BE2C (cell line): Measurements from ENCODE around the gene NACAD.
"Not testable (repeated sequence)": the region's sequence is repeated elsewhere in the genome, so short reads cannot be mapped to it uniquely, and the experiment has no call there.

Source experiments
- DNase-seq: peaks from one replicate; pipeline ENCODE4 v3.0.0-alpha.2; 2020
- H3K27me3 ChIP-seq: fragments of 250-450 bp; sonication (Bioruptor Pico); 2 replicates; pipeline ENCODE4 v1.5.1; 2020; ENCODE audit warnings: mild to moderate bottlenecking
- H3K36me3 ChIP-seq: fragments of 250-450 bp; sonication (Bioruptor Pico); 2 replicates; pipeline ENCODE4 v1.5.1; 2020; ENCODE audit warnings: mild to moderate bottlenecking
- H3K4me1 ChIP-seq: fragments of 250-450 bp; sonication (Bioruptor Pico); 2 replicates; pipeline ENCODE4 v1.5.1; 2020
- H3K4me3 ChIP-seq: 2 replicates; pipeline ENCODE4 v1.5.1; 2011; ENCODE audit warnings: low read depth, low read length
- H3K9me3 ChIP-seq: fragments of 250-450 bp; sonication (Bioruptor Pico); 2 replicates; pipeline ENCODE4 v1.5.1; 2020
- TF ChIP-seq, protein P1 (sequence below): IDR thresholded peaks from 2 replicates; pipeline ENCODE4 v1.5.1; 2012; ENCODE audit warnings: mild to moderate bottlenecking, low read depth, low read length

The NACAD gene

DNA sequence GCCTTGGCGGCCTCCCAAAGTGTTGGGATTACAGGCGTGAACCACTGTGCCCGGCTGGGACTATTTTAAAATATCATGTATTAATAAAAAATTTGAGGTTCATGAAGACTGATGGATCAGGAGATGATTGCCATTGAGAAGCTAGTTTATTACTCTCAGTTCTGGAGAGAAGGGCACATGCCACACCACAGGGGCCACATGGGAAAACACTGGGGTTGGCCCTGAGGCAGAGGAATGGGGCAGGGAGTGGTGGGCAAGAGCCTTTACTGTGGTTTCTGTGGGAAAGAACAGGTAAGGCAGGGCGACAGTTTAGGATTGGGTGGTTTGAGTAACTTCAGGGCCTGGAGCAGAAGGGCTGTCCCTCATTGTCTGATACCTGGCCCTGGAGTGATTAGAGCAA, 29.5 kb upstream of the NACAD start:
- Histone ChIP-seq H3K9me3 (no peaks in the 10 kb centered on the region), H3K27me3 (no peaks in the 10 kb centered on the region), H3K36me3 (no peaks in the 10 kb centered on the region), H3K4me1 (no peaks in the 10 kb centered on the region), H3K4me3 (no peak overlapping the region)
- TF ChIP-seq, protein P1, sequence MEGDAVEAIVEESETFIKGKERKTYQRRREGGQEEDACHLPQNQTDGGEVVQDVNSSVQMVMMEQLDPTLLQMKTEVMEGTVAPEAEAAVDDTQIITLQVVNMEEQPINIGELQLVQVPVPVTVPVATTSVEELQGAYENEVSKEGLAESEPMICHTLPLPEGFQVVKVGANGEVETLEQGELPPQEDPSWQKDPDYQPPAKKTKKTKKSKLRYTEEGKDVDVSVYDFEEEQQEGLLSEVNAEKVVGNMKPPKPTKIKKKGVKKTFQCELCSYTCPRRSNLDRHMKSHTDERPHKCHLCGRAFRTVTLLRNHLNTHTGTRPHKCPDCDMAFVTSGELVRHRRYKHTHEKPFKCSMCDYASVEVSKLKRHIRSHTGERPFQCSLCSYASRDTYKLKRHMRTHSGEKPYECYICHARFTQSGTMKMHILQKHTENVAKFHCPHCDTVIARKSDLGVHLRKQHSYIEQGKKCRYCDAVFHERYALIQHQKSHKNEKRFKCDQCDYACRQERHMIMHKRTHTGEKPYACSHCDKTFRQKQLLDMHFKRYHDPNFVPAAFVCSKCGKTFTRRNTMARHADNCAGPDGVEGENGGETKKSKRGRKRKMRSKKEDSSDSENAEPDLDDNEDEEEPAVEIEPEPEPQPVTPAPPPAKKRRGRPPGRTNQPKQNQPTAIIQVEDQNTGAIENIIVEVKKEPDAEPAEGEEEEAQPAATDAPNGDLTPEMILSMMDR: no peak
- no peak for DNase-seq

DNA sequence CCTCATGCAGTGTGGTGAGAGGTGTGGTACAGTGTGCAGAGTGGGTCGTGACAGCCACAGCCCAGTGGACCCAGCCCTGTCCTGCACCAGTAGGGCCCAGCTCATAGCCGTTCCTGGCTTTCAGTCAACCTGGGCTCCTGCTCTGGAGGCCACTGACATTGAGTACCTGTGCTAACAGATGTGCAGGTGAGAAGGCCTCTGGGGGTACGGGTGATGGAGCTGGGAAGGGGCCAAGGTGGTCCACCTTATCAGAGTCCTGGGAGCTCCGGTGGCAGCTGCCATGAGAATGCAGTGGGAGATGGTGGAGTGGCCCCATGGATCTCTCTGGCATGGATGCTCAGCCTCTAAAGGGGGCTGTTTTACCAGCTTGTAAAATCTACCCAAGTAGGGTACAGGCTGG, 28.8 kb upstream of the NACAD start:
- Histone ChIP-seq H3K4me3 (no peak overlapping the region), H3K4me1 (no peaks in the 10 kb centered on the region), H3K9me3 (no peaks in the 10 kb centered on the region), H3K27me3 (no peaks in the 10 kb centered on the region), H3K36me3 (no peaks in the 10 kb centered on the region)
- TF ChIP-seq, protein P1: no peak
- DNase-seq: no peak

GRCh38 chr7:45116048-45116447, 27.3 kb upstream of the NACAD start:
- H3K4me1 ChIP-seq: no peaks in the 10 kb centered on the region
- TF ChIP-seq, protein P1: no peak

DNA sequence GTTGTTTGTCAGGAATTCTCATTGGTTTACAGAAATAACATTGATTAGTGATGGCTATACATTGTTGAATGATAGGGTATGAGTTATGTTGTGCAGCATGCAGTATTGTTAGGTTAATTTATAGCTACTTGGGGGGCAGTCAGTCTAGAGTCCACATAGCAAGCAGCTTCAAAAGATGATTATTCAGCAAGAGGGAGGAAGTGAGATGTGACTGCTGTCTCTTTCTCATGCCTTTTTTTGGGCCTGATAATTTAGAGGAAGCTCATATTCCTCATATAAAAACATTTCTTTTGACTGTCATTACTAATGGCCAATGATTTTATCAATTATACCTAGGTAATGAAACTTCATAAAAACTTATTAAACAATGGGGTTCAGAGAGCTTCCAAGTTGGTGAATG, 26.2 kb upstream of the NACAD start:
- H3K4me3 ChIP-seq: no peak overlapping the region
- no peak for DNase-seq
- H3K36me3 ChIP-seq: no peaks in the 10 kb centered on the region
- H3K4me1 ChIP-seq: no peaks in the 10 kb centered on the region
- TF ChIP-seq, protein P1: no peak
- no peaks in the 10 kb centered on the region for H3K27me3 ChIP-seq
- H3K9me3 ChIP-seq: no peaks in the 10 kb centered on the region

More at GRCh38 chr7:45116048-45116447, 27.3 kb upstream of the NACAD start:
- Histone ChIP-seq H3K4me3 (no peak overlapping the region), H3K36me3 (no peaks in the 10 kb centered on the region), H3K9me3 (no peaks in the 10 kb centered on the region), H3K27me3 (no peaks in the 10 kb centered on the region)
- DNase-seq: no peak

DNA sequence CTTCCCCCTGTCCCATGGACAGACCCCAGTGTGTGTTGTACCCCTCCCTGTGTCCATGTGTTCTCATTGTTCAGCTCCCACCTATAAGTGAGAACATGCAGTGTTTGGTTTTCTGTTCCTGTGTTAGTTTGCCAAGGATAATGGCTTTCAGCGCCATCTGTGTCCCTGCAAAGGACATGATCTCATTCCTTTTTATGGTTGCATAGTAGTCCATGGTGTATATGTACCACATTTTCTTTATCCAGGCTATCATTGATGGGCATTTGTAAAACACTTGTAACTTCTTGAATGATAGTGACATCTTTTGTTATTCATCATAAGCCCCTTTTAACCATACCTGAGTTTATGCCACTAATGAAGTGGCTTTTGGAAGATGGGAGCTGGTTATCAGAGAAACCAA, 25.5 kb upstream of the NACAD start:
- H3K27me3 ChIP-seq, H3K4me1 ChIP-seq, H3K4me3 ChIP-seq, H3K9me3 ChIP-seq, DNase-seq, H3K36me3 ChIP-seq: not testable (repeated sequence)

DNA sequence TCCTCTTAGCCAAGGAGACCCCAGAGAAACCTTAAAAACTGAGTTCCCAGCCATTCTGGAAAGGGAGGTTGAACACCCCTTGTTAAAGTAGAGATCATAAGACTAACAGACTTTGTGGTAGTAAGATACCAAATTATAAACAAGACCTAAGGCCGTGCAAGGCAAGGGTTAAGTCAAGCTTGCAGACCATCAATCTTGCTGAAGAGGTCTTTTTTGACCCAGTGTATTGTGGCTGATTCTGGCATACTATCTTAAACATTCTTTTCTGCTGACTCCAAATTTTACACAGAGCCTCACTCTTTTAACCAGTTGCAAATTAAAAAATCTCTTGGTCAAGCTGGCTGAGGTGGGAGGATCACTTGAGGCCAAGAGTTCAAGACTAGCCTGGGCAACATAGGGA, 23.9 kb upstream of the NACAD start:
- Histone ChIP-seq H3K4me3 (no peak overlapping the region), H3K36me3 (peaks cover 21% of the 10 kb centered on the region), H3K9me3 (no peaks in the 10 kb centered on the region), H3K27me3 (no peaks in the 10 kb centered on the region), H3K4me1 (no peaks in the 10 kb centered on the region)
- DNase-seq: no peak
- TF ChIP-seq, protein P1: no peak
